ENCODE data around the gene PRSS2. TPM values are rescaled to one million over a fixed set of nuclear protein-coding genes. Genes with fewer than 3 reads are reported as not detected.

Gene PRSS2
- total RNA-seq, 1 experiment from 2014 or later: 9.3 TPM

GRCh38 chr7:142807855-142808460 is 37.2 kb downstream of the PRSS2 start:
- BruUV-seq (replicated peaks): no TSS peak
- TF ChIP-seq, protein P1, sequence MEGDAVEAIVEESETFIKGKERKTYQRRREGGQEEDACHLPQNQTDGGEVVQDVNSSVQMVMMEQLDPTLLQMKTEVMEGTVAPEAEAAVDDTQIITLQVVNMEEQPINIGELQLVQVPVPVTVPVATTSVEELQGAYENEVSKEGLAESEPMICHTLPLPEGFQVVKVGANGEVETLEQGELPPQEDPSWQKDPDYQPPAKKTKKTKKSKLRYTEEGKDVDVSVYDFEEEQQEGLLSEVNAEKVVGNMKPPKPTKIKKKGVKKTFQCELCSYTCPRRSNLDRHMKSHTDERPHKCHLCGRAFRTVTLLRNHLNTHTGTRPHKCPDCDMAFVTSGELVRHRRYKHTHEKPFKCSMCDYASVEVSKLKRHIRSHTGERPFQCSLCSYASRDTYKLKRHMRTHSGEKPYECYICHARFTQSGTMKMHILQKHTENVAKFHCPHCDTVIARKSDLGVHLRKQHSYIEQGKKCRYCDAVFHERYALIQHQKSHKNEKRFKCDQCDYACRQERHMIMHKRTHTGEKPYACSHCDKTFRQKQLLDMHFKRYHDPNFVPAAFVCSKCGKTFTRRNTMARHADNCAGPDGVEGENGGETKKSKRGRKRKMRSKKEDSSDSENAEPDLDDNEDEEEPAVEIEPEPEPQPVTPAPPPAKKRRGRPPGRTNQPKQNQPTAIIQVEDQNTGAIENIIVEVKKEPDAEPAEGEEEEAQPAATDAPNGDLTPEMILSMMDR (IDR thresholded peaks at IDR 0.05; ENCODE audit: insufficient read depth in 1 of 2, low read depth in 1 of 2, low read length in 1 of 2, severe bottlenecking in 1 of 2, unreplicated experiment in 1 of 2): no peak

GRCh38 chr7:142808461-142808801 is 37.7 kb downstream of the PRSS2 start:
- peaks cover 32% of the 10 kb centered on the region for H3K4me1 Mint-ChIP-seq (ENCODE audit: low read depth, unreplicated experiment)

More at GRCh38 chr7:142807855-142808460, 37.2 kb downstream of the PRSS2 start:
- DNase-seq: no peak
- no peaks in the 10 kb centered on the region for H3K27me3 ChIP-seq (replicated peaks; ENCODE audit: control insufficient read depth, insufficient read depth, low read length)
- Mint-ChIP-seq H3K9me3 (ENCODE audit: unreplicated experiment) (no peaks in the 10 kb centered on the region), H3K27ac (ENCODE audit: unreplicated experiment) (no peak overlapping the region), H3K36me3 (ENCODE audit: insufficient read depth, unreplicated experiment) (no peaks in the 10 kb centered on the region), H3K4me3 (ENCODE audit: unreplicated experiment) (no peak overlapping the region), H3K27me3 (ENCODE audit: insufficient read depth, unreplicated experiment) (no peaks in the 10 kb centered on the region), H3K4me1 (ENCODE audit: low read depth, unreplicated experiment) (peaks cover 27% of the 10 kb centered on the region)
- POLR2A ChIA-PET: no interaction called here
- H3K4me1 ChIP-seq: peaks cover 9% of the 10 kb centered on the region
- H3K36me3 ChIP-seq (ENCODE audit: control insufficient read depth, insufficient read depth, low read length): no peaks in the 10 kb centered on the region
- intact Hi-C loops (cut with micrococcal nuclease; ENCODE audit: unreplicated experiment): no loop called here
- CTCF ChIA-PET: interaction anchor here (0.6 to 1.6 kb wide), 2 partner anchors 10 to 175 kb away, joined by 3 to 4 read pairs; no protein-coding TSS in a partner anchor
- no peaks in the 10 kb centered on the region for H3K9me3 ChIP-seq
- H3K4me3 ChIP-seq (ENCODE audit: low read depth, low read length): no peak overlapping the region

DNA sequence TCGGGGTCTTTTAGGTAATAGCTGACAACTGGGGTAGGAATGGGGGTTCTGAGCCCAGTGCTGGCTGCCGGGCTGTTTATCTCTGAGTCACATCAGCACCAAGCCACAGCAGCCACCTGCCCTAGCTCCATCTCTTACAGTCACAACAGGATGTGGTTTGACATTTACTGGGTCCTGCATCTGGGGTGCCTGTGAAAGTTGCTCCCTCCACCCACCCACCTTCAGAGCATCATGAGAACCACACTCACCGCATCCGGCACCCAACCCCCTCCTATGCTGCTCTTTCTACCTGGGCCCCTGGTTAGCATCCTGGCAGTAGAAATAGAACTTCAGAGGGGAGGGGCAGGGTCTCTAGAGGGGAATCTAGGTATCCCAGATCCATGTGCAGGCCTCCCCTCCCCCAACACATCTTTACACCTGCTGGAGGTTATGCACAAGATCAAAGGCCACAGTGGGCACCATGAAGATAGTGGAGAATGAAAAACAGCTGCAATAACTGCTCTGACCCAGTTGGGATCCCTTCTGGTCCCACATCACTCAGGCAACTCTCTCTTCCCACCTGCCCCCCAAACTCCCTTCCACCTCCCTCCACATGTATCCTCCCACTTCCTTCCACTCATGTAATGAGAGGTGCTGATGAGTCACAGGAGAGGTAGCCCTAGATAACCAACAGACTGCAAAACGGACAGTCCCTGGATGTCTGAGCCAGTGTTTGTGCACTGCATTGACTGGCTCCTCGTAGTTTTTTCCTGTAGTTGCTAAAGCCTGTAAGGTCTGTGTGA is 38.2 kb downstream of the PRSS2 start:
- TF ChIP-seq, protein P1 (IDR thresholded peaks at IDR 0.05; ENCODE audit: insufficient read depth in 1 of 2, low read depth in 1 of 2, low read length in 1 of 2, severe bottlenecking in 1 of 2, unreplicated experiment in 1 of 2): no peak
- no peak overlapping the region for H3K4me3 Mint-ChIP-seq (ENCODE audit: unreplicated experiment)
- CTCF ChIA-PET: interaction anchor here (1.6 kb wide), 1 partner anchor 177 kb away, joined by 4 read pairs; no protein-coding TSS in a partner anchor
- Histone ChIP-seq H3K4me3 (ENCODE audit: low read depth, low read length) (no peak overlapping the region), H3K27me3 (replicated peaks; ENCODE audit: control insufficient read depth, insufficient read depth, low read length) (no peaks in the 10 kb centered on the region), H3K9me3 (no peaks in the 10 kb centered on the region), H3K36me3 (ENCODE audit: control insufficient read depth, insufficient read depth, low read length) (no peaks in the 10 kb centered on the region), H3K4me1 (peaks cover 17% of the 10 kb centered on the region)
- no TSS peak for BruUV-seq (replicated peaks)
- no peak for DNase-seq
- peaks cover 35% of the 10 kb centered on the region for H3K4me1 Mint-ChIP-seq (ENCODE audit: low read depth, unreplicated experiment)
- no peaks in the 10 kb centered on the region for H3K27me3 Mint-ChIP-seq (ENCODE audit: insufficient read depth, unreplicated experiment)
- intact Hi-C loops (cut with micrococcal nuclease; ENCODE audit: unreplicated experiment): no loop called here
- H3K27ac Mint-ChIP-seq (ENCODE audit: unreplicated experiment): no peak overlapping the region
- POLR2A ChIA-PET: no interaction called here
- H3K36me3 Mint-ChIP-seq (ENCODE audit: insufficient read depth, unreplicated experiment): no peaks in the 10 kb centered on the region
- no peaks in the 10 kb centered on the region for H3K9me3 Mint-ChIP-seq (ENCODE audit: unreplicated experiment)

More at GRCh38 chr7:142808461-142808801, 37.7 kb downstream of the PRSS2 start:
- no peak overlapping the region for H3K4me3 ChIP-seq (ENCODE audit: low read depth, low read length)
- H3K27ac Mint-ChIP-seq (ENCODE audit: unreplicated experiment): no peak overlapping the region
- no peaks in the 10 kb centered on the region for H3K9me3 Mint-ChIP-seq (ENCODE audit: unreplicated experiment)
- no peaks in the 10 kb centered on the region for H3K36me3 ChIP-seq (ENCODE audit: control insufficient read depth, insufficient read depth, low read length)
- ChIA-PET CTCF (interaction anchor here (0.6 to 1.6 kb wide), 2 partner anchors 10 to 176 kb away, joined by 3 to 4 read pairs; no protein-coding TSS in a partner anchor), POLR2A (no interaction called here)
- peaks cover 12% of the 10 kb centered on the region for H3K4me1 ChIP-seq
- H3K27me3 Mint-ChIP-seq (ENCODE audit: insufficient read depth, unreplicated experiment): no peaks in the 10 kb centered on the region
- no peaks in the 10 kb centered on the region for H3K36me3 Mint-ChIP-seq (ENCODE audit: insufficient read depth, unreplicated experiment)
- no peak for DNase-seq
- TF ChIP-seq, protein P1 (IDR thresholded peaks at IDR 0.05; ENCODE audit: insufficient read depth in 1 of 2, low read depth in 1 of 2, low read length in 1 of 2, severe bottlenecking in 1 of 2, unreplicated experiment in 1 of 2): no peak
- no TSS peak for BruUV-seq (replicated peaks)
- no peaks in the 10 kb centered on the region for H3K27me3 ChIP-seq (replicated peaks; ENCODE audit: control insufficient read depth, insufficient read depth, low read length)
- no peak overlapping the region for H3K4me3 Mint-ChIP-seq (ENCODE audit: unreplicated experiment)
- H3K9me3 ChIP-seq: no peaks in the 10 kb centered on the region
- intact Hi-C loops (cut with micrococcal nuclease; ENCODE audit: unreplicated experiment): no loop called here

All from Caco-2 (cell line).